GM12873 (cell line): ENCODE measurements around the gene SSMEM1.

Experiments used
- TF ChIP-seq, protein P1 (sequence below): IDR thresholded peaks from 2 replicates; pipeline ENCODE4 v1.5.1; 2012; ENCODE audit warnings: low read depth, mild to moderate bottlenecking, moderate library complexity, low read length, control low read depth; ENCODE audit not compliant: insufficient read depth; ENCODE audit errors: missing control alignments

SSMEM1 gene, protein sequence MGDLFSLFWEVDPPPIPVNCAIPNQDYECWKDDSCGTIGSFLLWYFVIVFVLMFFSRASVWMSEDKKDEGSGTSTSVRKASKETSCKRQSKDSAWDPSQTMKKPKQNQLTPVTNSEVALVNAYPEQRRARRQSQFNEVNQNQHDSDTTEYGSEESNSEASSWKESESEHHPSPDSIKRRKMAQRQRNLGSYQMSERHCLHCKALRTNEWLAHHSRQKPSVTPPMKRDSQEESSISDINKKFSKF

DNA sequence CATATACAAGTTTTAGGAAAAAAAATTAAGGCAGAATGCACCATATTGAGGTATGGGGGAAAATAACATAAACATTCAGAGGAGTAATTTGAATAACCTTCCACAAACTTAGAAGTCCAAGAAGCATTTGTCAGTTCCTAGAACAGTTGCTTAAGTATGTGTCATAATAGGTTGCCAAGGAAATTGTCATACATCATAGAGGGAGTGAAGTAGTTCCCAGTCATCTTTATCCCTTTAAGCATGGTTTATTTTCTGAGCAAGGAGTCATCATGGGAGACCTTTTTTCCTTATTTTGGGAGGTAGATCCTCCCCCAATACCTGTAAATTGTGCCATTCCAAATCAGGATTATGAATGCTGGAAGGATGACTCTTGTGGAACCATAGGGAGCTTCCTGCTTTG, at the start of gene SSMEM1:
Gene SSMEM1 (plus strand): TSS at position 219 of the 400 bp plus-strand sequence. CDS start 51 bp downstream, at position 270.
- TF ChIP-seq, protein P1, sequence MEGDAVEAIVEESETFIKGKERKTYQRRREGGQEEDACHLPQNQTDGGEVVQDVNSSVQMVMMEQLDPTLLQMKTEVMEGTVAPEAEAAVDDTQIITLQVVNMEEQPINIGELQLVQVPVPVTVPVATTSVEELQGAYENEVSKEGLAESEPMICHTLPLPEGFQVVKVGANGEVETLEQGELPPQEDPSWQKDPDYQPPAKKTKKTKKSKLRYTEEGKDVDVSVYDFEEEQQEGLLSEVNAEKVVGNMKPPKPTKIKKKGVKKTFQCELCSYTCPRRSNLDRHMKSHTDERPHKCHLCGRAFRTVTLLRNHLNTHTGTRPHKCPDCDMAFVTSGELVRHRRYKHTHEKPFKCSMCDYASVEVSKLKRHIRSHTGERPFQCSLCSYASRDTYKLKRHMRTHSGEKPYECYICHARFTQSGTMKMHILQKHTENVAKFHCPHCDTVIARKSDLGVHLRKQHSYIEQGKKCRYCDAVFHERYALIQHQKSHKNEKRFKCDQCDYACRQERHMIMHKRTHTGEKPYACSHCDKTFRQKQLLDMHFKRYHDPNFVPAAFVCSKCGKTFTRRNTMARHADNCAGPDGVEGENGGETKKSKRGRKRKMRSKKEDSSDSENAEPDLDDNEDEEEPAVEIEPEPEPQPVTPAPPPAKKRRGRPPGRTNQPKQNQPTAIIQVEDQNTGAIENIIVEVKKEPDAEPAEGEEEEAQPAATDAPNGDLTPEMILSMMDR: no peak

DNA sequence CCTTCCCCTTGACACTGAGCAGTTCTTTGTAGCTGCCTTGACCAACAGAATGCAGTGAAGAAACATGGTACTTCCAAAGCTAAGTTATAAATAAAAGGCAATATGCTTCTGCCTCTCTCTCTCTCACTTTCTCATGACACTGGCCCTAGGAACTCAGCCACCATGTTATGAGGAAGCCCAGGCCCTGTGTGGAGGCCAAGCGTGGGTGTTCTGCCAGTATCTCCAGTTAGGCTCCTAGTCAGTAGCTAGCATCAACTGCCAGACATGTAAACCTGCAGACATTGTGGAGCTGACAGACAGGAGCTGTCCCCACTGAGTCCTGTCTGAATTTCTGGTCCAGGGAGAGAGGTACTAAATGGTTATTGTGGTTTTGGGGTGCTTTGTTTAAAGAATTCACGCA, 47.6 kb upstream of the SSMEM1 start:
- TF ChIP-seq, protein P1: no peak

- TF ChIP-seq, protein P1: no peak
These were observed 47.2 kb upstream of the SSMEM1 start for GRCh38 chr7:130160455-130160854.

GRCh38 chr7:130162196-130162595, 45.5 kb upstream of the SSMEM1 start:
- TF ChIP-seq, protein P1: no peak

DNA sequence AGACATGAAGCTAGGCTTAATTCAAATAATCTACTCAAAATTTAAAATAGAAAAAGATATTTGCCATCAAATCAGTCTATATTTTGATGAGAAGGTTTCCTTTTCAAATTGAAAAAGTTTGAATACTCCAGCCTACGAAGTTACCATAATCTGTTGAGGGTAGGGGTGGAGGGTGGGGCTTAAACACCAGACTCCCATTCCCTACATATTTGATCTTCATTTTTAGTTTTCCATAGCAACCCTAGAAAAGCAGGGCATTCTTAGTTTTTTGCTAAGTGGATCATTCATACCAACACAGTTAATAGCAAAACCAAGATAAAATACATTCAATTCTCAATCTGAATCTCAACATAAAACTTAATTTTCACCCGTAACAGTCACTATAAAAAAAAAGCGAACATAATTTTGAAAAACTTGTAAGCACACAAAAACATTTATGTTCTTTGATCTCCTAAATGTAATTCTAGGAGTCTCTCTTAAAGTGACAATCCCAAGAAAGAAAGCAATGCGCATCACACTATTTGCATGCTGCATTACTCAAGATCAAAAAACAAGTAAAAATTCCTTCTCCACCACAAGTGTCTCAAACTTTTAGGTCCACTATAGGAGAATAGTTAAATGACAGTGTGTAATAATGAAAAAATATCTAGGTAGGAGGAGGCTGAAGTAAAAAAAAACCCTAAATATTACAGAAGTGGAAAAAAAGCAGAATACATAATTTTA, 33.3 kb upstream of the SSMEM1 start:
- TF ChIP-seq, protein P1: no peak

DNA sequence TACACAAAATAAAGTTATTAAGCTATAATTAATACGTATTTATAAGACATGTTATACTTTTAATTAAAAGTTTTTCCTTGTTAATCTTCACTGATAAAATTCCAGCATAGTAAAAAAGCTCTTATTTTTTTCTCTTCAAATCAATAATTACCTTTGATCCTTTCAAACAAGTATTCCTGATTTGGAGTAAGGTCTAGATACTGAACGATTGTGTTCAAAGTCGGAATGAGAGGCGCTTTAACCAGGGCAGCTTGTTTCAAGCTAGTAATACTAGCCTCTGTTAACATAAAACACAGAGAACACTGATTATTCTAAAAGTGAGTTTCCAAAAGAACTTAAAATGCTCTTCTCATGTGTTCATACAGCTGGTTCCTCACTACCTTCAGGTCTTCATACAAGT, 29.4 kb upstream of the SSMEM1 start:
- TF ChIP-seq, protein P1: no peak

GRCh38 chr7:130179631-130180030, 28.0 kb upstream of the SSMEM1 start:
- TF ChIP-seq, protein P1: no peak
